Measurements from ENCODE around the gene ACTR1B.

Gene ACTR1B

GRCh38 chr2:97701186-97701585 lies 37.3 kb upstream of the ACTR1B start:
- no peaks in the 10 kb centered on the region for H3K79me2 ChIP-seq (ENCODE audit: insufficient read depth, low read length)
- H2AFZ ChIP-seq (ENCODE audit: low read depth, low read length): no peak overlapping the region
- DNase-seq: no peak
- TF ChIP-seq CTCF (IDR thresholded peaks at IDR 0.05; ENCODE audit: borderline replicate concordance, extremely low read depth, low read length, poor library complexity, severe bottlenecking): no peak
- TF ChIP-seq EZH2 (IDR thresholded peaks at IDR 0.05; ENCODE audit: borderline replicate concordance, low read depth, low read length, severe bottlenecking): no peak
- H3K36me3 ChIP-seq (ENCODE audit: insufficient read depth, low read length): no peaks in the 10 kb centered on the region
- no peak overlapping the region for H3K9ac ChIP-seq (ENCODE audit: low read depth, low read length)
- no peaks in the 10 kb centered on the region for H3K9me3 ChIP-seq (ENCODE audit: insufficient read depth, low read length, severe bottlenecking)
- H3K4me2 ChIP-seq (ENCODE audit: insufficient read depth, low read length): no peak overlapping the region
- no peak overlapping the region for H3K4me3 ChIP-seq (ENCODE audit: low read depth in 1 of 2, low read length in 2 of 2)
- peaks cover 12% of the 10 kb centered on the region for H3K4me1 ChIP-seq (ENCODE audit: insufficient read depth, low read length)
- ATAC-seq (ENCODE audit: insufficient read depth, low read depth): no peak
- H3K27me3 ChIP-seq (ENCODE audit: insufficient read depth, low read length, poor library complexity): no peaks in the 10 kb centered on the region
- H4K20me1 ChIP-seq (ENCODE audit: insufficient read depth, low read length): no peaks in the 10 kb centered on the region
- no peak overlapping the region; the same call in 1 of the 2 replicates for H3K27ac ChIP-seq (ENCODE audit: low read length)

- Histone ChIP-seq H3K36me3 (ENCODE audit: insufficient read depth, low read length) (no peaks in the 10 kb centered on the region), H3K79me2 (ENCODE audit: insufficient read depth, low read length) (no peaks in the 10 kb centered on the region), H3K4me2 (ENCODE audit: insufficient read depth, low read length) (no peak overlapping the region), H4K20me1 (ENCODE audit: insufficient read depth, low read length) (no peaks in the 10 kb centered on the region), H2AFZ (ENCODE audit: low read depth, low read length) (peak overlapping the region; percentile 64), H3K27me3 (ENCODE audit: insufficient read depth, low read length, poor library complexity) (no peaks in the 10 kb centered on the region), H3K9me3 (ENCODE audit: insufficient read depth, low read length, severe bottlenecking) (no peaks in the 10 kb centered on the region), H3K27ac (ENCODE audit: low read length) (peak overlapping the region; percentile 32; the same call in 1 of the 2 replicates), H3K4me3 (ENCODE audit: low read depth in 1 of 2, low read length in 2 of 2) (no peak overlapping the region), H3K9ac (ENCODE audit: low read depth, low read length) (no peak overlapping the region), H3K4me1 (ENCODE audit: insufficient read depth, low read length) (peaks cover 12% of the 10 kb centered on the region)
- TF ChIP-seq CTCF (IDR thresholded peaks at IDR 0.05; ENCODE audit: borderline replicate concordance, extremely low read depth, low read length, poor library complexity, severe bottlenecking) (peak; percentile 89), EZH2 (IDR thresholded peaks at IDR 0.05; ENCODE audit: borderline replicate concordance, low read depth, low read length, severe bottlenecking) (no peak)
- peak; percentile 92 for ATAC-seq (ENCODE audit: insufficient read depth, low read depth)
- peak; percentile 85 for DNase-seq
Measured at GRCh38 chr2:97699765-97700444, 36.1 kb upstream of the ACTR1B start.

GRCh38 chr2:97698530-97698929 lies 34.7 kb upstream of the ACTR1B start:
- DNase-seq (no peak), ATAC-seq (ENCODE audit: insufficient read depth, low read depth) (no peak)
- Histone ChIP-seq H3K4me3 (ENCODE audit: low read depth in 1 of 2, low read length in 2 of 2) (no peak overlapping the region), H3K9me3 (ENCODE audit: insufficient read depth, low read length, severe bottlenecking) (no peaks in the 10 kb centered on the region), H3K27ac (ENCODE audit: low read length) (no peak overlapping the region), H3K9ac (ENCODE audit: low read depth, low read length) (no peak overlapping the region), H2AFZ (ENCODE audit: low read depth, low read length) (no peak overlapping the region), H3K4me2 (ENCODE audit: insufficient read depth, low read length) (no peak overlapping the region), H4K20me1 (ENCODE audit: insufficient read depth, low read length) (no peaks in the 10 kb centered on the region), H3K27me3 (ENCODE audit: insufficient read depth, low read length, poor library complexity) (no peaks in the 10 kb centered on the region), H3K36me3 (ENCODE audit: insufficient read depth, low read length) (no peaks in the 10 kb centered on the region), H3K79me2 (ENCODE audit: insufficient read depth, low read length) (no peaks in the 10 kb centered on the region), H3K4me1 (ENCODE audit: insufficient read depth, low read length) (peaks cover 12% of the 10 kb centered on the region)
- TF ChIP-seq CTCF (IDR thresholded peaks at IDR 0.05; ENCODE audit: borderline replicate concordance, extremely low read depth, low read length, poor library complexity, severe bottlenecking) (no peak), EZH2 (IDR thresholded peaks at IDR 0.05; ENCODE audit: borderline replicate concordance, low read depth, low read length, severe bottlenecking) (no peak)

Data from DND-41 (cell line).